Mesenchymal stem cell (in vitro differentiated cells and primary cell): ENCODE results near the gene NFE2L2.
"Not testable (repeated sequence)": the region's sequence is repeated elsewhere in the genome, so short reads cannot be mapped to it uniquely, and the experiment has no call there.

Experiments used
- DNase-seq: peaks from one replicate; pipeline ENCODE4 v3.0.0-alpha.2; 2013
- H2AFZ ChIP-seq: one replicate; pipeline ENCODE4 v1.6.1; 2013; ENCODE audit warnings: low read depth, mild to moderate bottlenecking, control low read depth, inconsistent platforms, low read length, moderate library complexity
- H2AK5ac ChIP-seq: 2 replicates; pipeline ENCODE4 v1.6.1; 2013; ENCODE audit warnings: low read length, moderate library complexity, mild to moderate bottlenecking, inconsistent platforms; ENCODE audit not compliant: severe bottlenecking
- H2BK120ac ChIP-seq: one replicate; pipeline ENCODE4 v1.6.1; 2013; ENCODE audit warnings: low read depth, mild to moderate bottlenecking, inconsistent platforms, low read length, moderate library complexity
- H2BK12ac ChIP-seq, 2 experiments: one replicate each; pipeline ENCODE4 v1.6.1; 2013; ENCODE audit warnings: inconsistent platforms in 2 of 2, low read length in 2 of 2, mild to moderate bottlenecking in 2 of 2, moderate library complexity in 2 of 2, control low read depth in 1 of 2
- H2BK15ac ChIP-seq: one replicate; pipeline ENCODE4 v1.6.1; 2013; ENCODE audit warnings: mild to moderate bottlenecking, low read depth, inconsistent platforms; ENCODE audit not compliant: poor library complexity, severe bottlenecking
- H2BK5ac ChIP-seq: 2 replicates; pipeline ENCODE4 v1.6.1; 2013; ENCODE audit warnings: low read depth, mild to moderate bottlenecking, low read length, control low read depth, inconsistent platforms; ENCODE audit not compliant: poor library complexity, severe bottlenecking
- H3K14ac ChIP-seq, 2 experiments: one replicate each; pipeline ENCODE4 v1.6.1; 2013; ENCODE audit warnings: inconsistent platforms in 2 of 2, low read length in 2 of 2, control low read depth in 1 of 2, mild to moderate bottlenecking in 1 of 2, moderate library complexity in 1 of 2
- H3K18ac ChIP-seq, 2 experiments: one replicate each; pipeline ENCODE4 v1.6.1; 2013; ENCODE audit warnings: inconsistent platforms in 2 of 2, low read length in 2 of 2, control low read depth in 1 of 2, low read depth in 1 of 2, mild to moderate bottlenecking in 1 of 2
- H3K23ac ChIP-seq, 2 experiments: one replicate each; pipeline ENCODE4 v1.6.1; 2013; ENCODE audit warnings: inconsistent platforms in 2 of 2, low read length in 2 of 2, mild to moderate bottlenecking in 2 of 2, moderate library complexity in 2 of 2, control low read depth in 1 of 2
- H3K27ac ChIP-seq: 2 replicates; pipeline ENCODE4 v1.5.1; 2013; ENCODE audit warnings: mild to moderate bottlenecking, moderate library complexity, low read length, control low read depth, inconsistent platforms; ENCODE audit not compliant: poor library complexity, severe bottlenecking
- H3K27me3 ChIP-seq, 2 experiments: 2 replicates each; pipeline versions ENCODE4 v1.6.1 to v1.7.0; 2013; ENCODE audit warnings: low read length in 2 of 2, mild to moderate bottlenecking in 2 of 2, moderate library complexity in 2 of 2, control low read depth in 1 of 2, inconsistent platforms in 1 of 2; ENCODE audit not compliant: control insufficient read depth in 1 of 2, insufficient read depth in 1 of 2
- H3K36me3 ChIP-seq, 2 experiments: 2 replicates each; pipeline versions ENCODE4 v1.6.1 to v1.7.0; 2013; ENCODE audit warnings: low read length in 2 of 2, control low read depth in 1 of 2, inconsistent platforms in 1 of 2, low read depth in 1 of 2, mild to moderate bottlenecking in 1 of 2; ENCODE audit not compliant: insufficient read depth in 2 of 2, control insufficient read depth in 1 of 2
- H3K4ac ChIP-seq, 2 experiments: one replicate each; pipeline ENCODE4 v1.6.1; 2013; ENCODE audit warnings: inconsistent platforms in 2 of 2, low read length in 2 of 2, mild to moderate bottlenecking in 2 of 2, moderate library complexity in 2 of 2, control low read depth in 1 of 2, low read depth in 1 of 2
- H3K4me1 ChIP-seq: 2 replicates; pipeline ENCODE4 v1.6.1; 2013; ENCODE audit warnings: low read depth, low read length, control low read depth; ENCODE audit not compliant: control insufficient read depth, insufficient read depth
- H3K4me2 ChIP-seq: 2 replicates; pipeline ENCODE4 v1.6.1; 2013; ENCODE audit warnings: low read length, mild to moderate bottlenecking, inconsistent platforms; ENCODE audit not compliant: poor library complexity, severe bottlenecking
- H3K4me3 ChIP-seq, 2 experiments: 2 replicates each; pipeline versions ENCODE4 v1.5.1 to v1.7.0; 2013; ENCODE audit warnings: low read length in 2 of 2, mild to moderate bottlenecking in 2 of 2, control low read depth in 1 of 2, low read depth in 1 of 2; ENCODE audit not compliant: insufficient read depth in 1 of 2
- H3K79me1 ChIP-seq: replicated peaks from 2 replicates; pipeline ENCODE4 v1.6.1; 2013; ENCODE audit warnings: mild to moderate bottlenecking, control low read depth, low read length, inconsistent platforms; ENCODE audit not compliant: poor library complexity, severe bottlenecking
- H3K9ac ChIP-seq: 2 replicates; pipeline ENCODE4 v1.7.0; 2013; ENCODE audit warnings: mild to moderate bottlenecking, low read length, moderate library complexity
- H3K9me3 ChIP-seq: 2 replicates; pipeline ENCODE4 v1.7.0; 2013; ENCODE audit warnings: mild to moderate bottlenecking, low read length; ENCODE audit not compliant: control insufficient read depth
- H4K8ac ChIP-seq: one replicate; pipeline ENCODE4 v1.6.1; 2013; ENCODE audit warnings: inconsistent platforms, mild to moderate bottlenecking, low read length, moderate library complexity
- H4K91ac ChIP-seq: one replicate; pipeline ENCODE4 v1.6.1; 2013; ENCODE audit warnings: mild to moderate bottlenecking, low read length, inconsistent platforms
- WGBS: methylation state at CpG from one replicate; pipeline ENCODE4 v1.1.7; 2013; ENCODE audit warnings: mixed read lengths; 5-methylcytosine and 5-hydroxymethylcytosine counted together

The NFE2L2 gene

DNA sequence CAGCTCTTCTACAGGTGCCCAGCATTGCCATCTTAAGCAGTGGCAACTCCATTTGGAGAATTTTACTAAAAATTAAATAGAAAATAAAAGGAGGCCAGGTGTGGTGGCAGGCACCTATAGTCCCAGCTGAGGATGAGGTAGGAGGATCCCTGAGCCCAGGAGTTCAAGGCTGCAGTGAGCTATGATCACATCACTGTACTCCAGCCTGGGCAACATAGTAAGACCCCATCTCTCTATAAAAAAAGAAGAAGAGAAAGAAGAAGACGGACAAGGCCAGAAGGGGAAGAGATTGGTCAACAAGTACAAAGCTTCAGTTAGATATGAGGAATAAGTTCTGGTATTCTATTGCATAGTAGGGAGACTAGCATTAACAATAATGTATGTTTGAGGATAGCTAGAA, 73.6 kb downstream of the NFE2L2 start:
- no peak overlapping the region for H4K8ac ChIP-seq
- H3K18ac ChIP-seq, result no peak overlapping the region
- no peak overlapping the region for H3K14ac ChIP-seq
- H3K23ac ChIP-seq, result no peak overlapping the region
- no peak overlapping the region for H3K9ac ChIP-seq
- H2AK5ac ChIP-seq, result no peak overlapping the region
- H2BK120ac ChIP-seq, result no peak overlapping the region
- no peak overlapping the region for H3K4me3 ChIP-seq
- H3K4me2 ChIP-seq, result no peak overlapping the region
- no peaks in the 10 kb centered on the region for H3K9me3 ChIP-seq
- H4K91ac ChIP-seq, result no peak overlapping the region
- DNase-seq, result no peak
- no peaks in the 10 kb centered on the region for H3K79me1 ChIP-seq
- no peaks in the 10 kb centered on the region for H3K36me3 ChIP-seq
- H3K27me3 ChIP-seq, result peaks cover 0 to 3% of the 10 kb centered on the region in 2 experiments
- H2AFZ ChIP-seq, result no peak overlapping the region
- H3K4me1 ChIP-seq, result peaks cover 2% of the 10 kb centered on the region
- no peak overlapping the region for H3K27ac ChIP-seq
- no peak overlapping the region for H3K4ac ChIP-seq
- WGBS, result 100% methylated on average over 1 of the region's 1 CpG
- no peak overlapping the region for H2BK15ac ChIP-seq
- no peak overlapping the region for H2BK12ac ChIP-seq
- H2BK5ac ChIP-seq, result no peak overlapping the region

DNA sequence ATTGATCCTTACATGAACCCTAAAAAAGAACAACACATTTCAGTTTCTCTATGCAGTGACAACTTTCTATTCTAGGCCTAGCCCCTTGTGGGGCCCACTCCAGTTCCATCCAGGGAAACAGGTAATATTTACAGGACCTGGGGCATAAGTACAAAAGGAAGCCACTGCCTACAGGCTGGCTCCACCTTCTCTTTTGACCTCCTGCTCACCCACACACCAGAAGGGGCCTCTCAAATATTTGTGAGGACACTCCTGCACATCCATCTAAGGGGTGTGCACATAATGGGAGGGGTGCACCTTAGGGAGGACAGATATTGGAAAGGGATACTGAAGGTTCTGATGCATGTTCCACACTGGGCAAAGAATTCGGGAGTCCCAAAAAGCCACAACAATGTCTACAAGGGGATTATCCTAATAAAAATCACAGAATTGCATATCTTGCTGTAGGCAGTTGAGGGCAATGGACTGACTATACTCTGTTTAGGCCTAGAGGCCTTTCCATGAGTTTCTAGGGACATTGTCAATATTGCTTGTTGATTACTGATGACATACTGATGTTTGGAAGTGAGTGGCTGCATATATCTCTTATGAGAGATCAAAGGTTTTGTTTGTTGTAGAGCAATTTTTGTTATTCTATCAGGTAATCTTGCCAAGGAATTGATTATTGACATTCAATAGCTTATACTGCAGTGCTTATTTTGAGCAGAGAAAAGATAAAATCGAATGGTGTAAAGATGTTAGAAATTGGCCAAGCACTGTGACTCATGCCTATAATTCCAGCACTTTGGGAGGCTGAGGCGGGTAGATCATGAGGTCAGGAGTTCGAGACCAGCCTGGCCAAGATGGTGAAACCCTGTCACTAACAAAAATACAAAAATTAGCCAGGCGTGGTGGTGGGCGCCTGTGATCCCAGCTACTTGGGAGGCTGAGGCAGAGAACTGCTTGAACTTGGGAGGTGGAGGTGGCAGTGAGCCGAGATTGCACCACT, 75.8 kb downstream of the NFE2L2 start:
- Histone ChIP-seq H3K27ac (no peak overlapping the region), H3K14ac (no peak overlapping the region), H3K4me3 (no peak overlapping the region), H3K18ac (no peak overlapping the region), H2BK15ac (no peak overlapping the region), H3K27me3 (no peaks in the 10 kb centered on the region), H3K79me1 (no peaks in the 10 kb centered on the region), H2AK5ac (no peak overlapping the region), H3K4me1 (peaks cover 2% of the 10 kb centered on the region), H3K9me3 (no peaks in the 10 kb centered on the region), H4K8ac (no peak overlapping the region), H2BK120ac (no peak overlapping the region), H3K4me2 (no peak overlapping the region), H3K36me3 (no peaks in the 10 kb centered on the region), H4K91ac (no peak overlapping the region), H3K9ac (no peak overlapping the region), H3K4ac (no peak overlapping the region), H2BK5ac (no peak overlapping the region), H3K23ac (no peak overlapping the region), H2AFZ (no peak overlapping the region), H2BK12ac (no peak overlapping the region)
- no peak for DNase-seq
- WGBS, result 100% methylated on average over 5 of the region's 7 CpGs

GRCh38 chr2:177187631-177188312, 76.8 kb downstream of the NFE2L2 start:
- DNase-seq, result peak; percentile 55
- H3K36me3 ChIP-seq, result no peaks in the 10 kb centered on the region
- no peak overlapping the region for H2BK120ac ChIP-seq
- no peak overlapping the region for H4K8ac ChIP-seq
- H3K79me1 ChIP-seq, result no peaks in the 10 kb centered on the region
- H3K4me1 ChIP-seq, result peaks cover 2% of the 10 kb centered on the region
- no peak overlapping the region for H3K4ac ChIP-seq
- 45% methylated on average over 7 of the region's 8 CpGs for WGBS
- H3K27me3 ChIP-seq, result no peaks in the 10 kb centered on the region
- no peak overlapping the region for H3K27ac ChIP-seq
- H2BK5ac ChIP-seq, result no peak overlapping the region
- H3K9me3 ChIP-seq, result no peaks in the 10 kb centered on the region
- peak overlapping the region in 1 of 2 experiments; percentile 49 for H3K14ac ChIP-seq
- H2BK12ac ChIP-seq, result no peak overlapping the region
- H3K4me2 ChIP-seq, result no peak overlapping the region
- H2AFZ ChIP-seq, result peak overlapping the region; percentile 18
- H2AK5ac ChIP-seq, result no peak overlapping the region
- H3K9ac ChIP-seq, result no peak overlapping the region
- no peak overlapping the region for H3K23ac ChIP-seq
- no peak overlapping the region for H3K18ac ChIP-seq
- H4K91ac ChIP-seq, result no peak overlapping the region
- H2BK15ac ChIP-seq, result no peak overlapping the region
- no peak overlapping the region for H3K4me3 ChIP-seq

DNA sequence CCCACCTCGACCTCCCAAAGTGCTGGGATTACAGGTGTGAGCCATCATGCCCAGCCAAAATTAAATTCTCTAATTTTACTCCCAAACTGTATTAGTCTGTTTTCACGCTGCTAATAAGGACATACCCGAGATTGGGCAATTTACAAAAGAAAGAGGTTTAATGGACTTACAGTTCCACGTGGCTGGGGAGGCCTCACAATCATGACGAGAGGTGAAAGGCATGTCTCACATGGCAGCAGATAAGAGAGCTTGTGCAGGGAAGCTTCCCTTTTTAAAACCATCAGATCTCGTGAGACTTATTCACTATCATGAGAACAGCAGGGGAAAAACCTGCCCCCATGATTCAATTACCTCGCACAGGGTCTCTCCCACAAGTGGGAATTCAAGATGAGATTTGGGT, 78.5 kb downstream of the NFE2L2 start:
- not testable (repeated sequence) for H3K4me1 ChIP-seq, H3K18ac ChIP-seq, DNase-seq, H2BK120ac ChIP-seq, H3K4ac ChIP-seq, H2BK5ac ChIP-seq, H4K8ac ChIP-seq, H2AK5ac ChIP-seq, H3K27me3 ChIP-seq, H3K36me3 ChIP-seq, H3K23ac ChIP-seq, H3K14ac ChIP-seq, H3K79me1 ChIP-seq, H3K9me3 ChIP-seq, H4K91ac ChIP-seq, H3K9ac ChIP-seq, H3K27ac ChIP-seq, H2BK12ac ChIP-seq, H3K4me3 ChIP-seq, H2AFZ ChIP-seq, H2BK15ac ChIP-seq, H3K4me2 ChIP-seq
- 86% methylated on average over 5 of the region's 7 CpGs for WGBS
